SU-DHL-6 (cell line): Measurements from ENCODE around the gene GMFB.

Source experiments
- H2AFZ ChIP-seq: fragments of 200-600 bp; sonication (generic); 2 replicates; pipeline ENCODE4 v1.6.1; 2014; ENCODE audit warnings: low read depth, mild to moderate bottlenecking, moderate library complexity, mixed read lengths, antibody characterized with exemption, low read length; ENCODE audit not compliant: severe bottlenecking
- H3F3A ChIP-seq: fragments of 200-600 bp; shearing (Covaris generic); 2 replicates; pipeline ENCODE4 v1.6.0; 2016; ENCODE audit warnings: antibody characterized with exemption, mild to moderate bottlenecking; ENCODE audit not compliant: insufficient read depth
- H3K27ac ChIP-seq: fragments of 200-600 bp; sonication (generic); 2 replicates; pipeline ENCODE4 v1.5.1; 2016; ENCODE audit warnings: low read depth, mild to moderate bottlenecking, low read length, moderate library complexity, mixed read lengths
- H3K27me3 ChIP-seq: fragments of 200-600 bp; sonication (generic), shearing (Covaris generic); 2 replicates; pipeline ENCODE4 v1.6.0; 2014; ENCODE audit warnings: mild to moderate bottlenecking, low read length
- H3K36me3 ChIP-seq: fragments of 200-600 bp; sonication (generic); 2 replicates; pipeline ENCODE4 v1.6.1; 2014; ENCODE audit warnings: mild to moderate bottlenecking, low read length, mixed read lengths
- H3K4me2 ChIP-seq: fragments of 300-600, 200-600 bp; shearing (Covaris generic), sonication (generic); 2 replicates; pipeline ENCODE4 v1.6.0; 2014; ENCODE audit warnings: low read length, low read depth, mild to moderate bottlenecking; ENCODE audit not compliant: poor library complexity, severe bottlenecking
- H3K4me3 ChIP-seq: fragments of 200-600 bp; sonication (generic); 2 replicates; pipeline ENCODE4 v1.5.1; 2014; ENCODE audit warnings: antibody characterized with exemption, low read length, mild to moderate bottlenecking, mixed read lengths; ENCODE audit not compliant: insufficient read depth, poor library complexity, severe bottlenecking
- H3K79me2 ChIP-seq: fragments of 200-600 bp; sonication (generic); 2 replicates; pipeline ENCODE4 v1.6.1; 2014; ENCODE audit warnings: mild to moderate bottlenecking, low read length, moderate library complexity; ENCODE audit not compliant: insufficient read depth
- H3K9ac ChIP-seq: fragments of 200-600 bp; sonication (generic); 2 replicates; pipeline ENCODE4 v1.7.0; 2014; ENCODE audit warnings: mild to moderate bottlenecking, low read length
- H3K9me2 ChIP-seq: fragments of 200-600 bp; sonication (generic); replicated peaks from 2 replicates; pipeline ENCODE4 v1.6.1; 2014; ENCODE audit warnings: low read length; ENCODE audit not compliant: insufficient read depth
- H3K9me3 ChIP-seq: fragments of 200-600 bp; sonication (generic); 2 replicates; pipeline ENCODE4 v1.6.1; 2014; ENCODE audit warnings: low read length, mixed read lengths; ENCODE audit not compliant: insufficient read depth
- H4K20me1 ChIP-seq: fragments of 200-600 bp; sonication (generic); 2 replicates; pipeline ENCODE4 v1.6.1; 2014; ENCODE audit warnings: low read depth, mild to moderate bottlenecking, antibody characterized with exemption, low read length, moderate library complexity, mixed read lengths
- CTCF ChIP-seq: fragments of 200-600 bp; sonication (generic); IDR thresholded peaks from one replicate; pipeline ENCODE4 v1.5.1; 2017; ENCODE audit warnings: antibody characterized with exemption, mild to moderate bottlenecking, low read length, moderate library complexity; ENCODE audit not compliant: insufficient read depth, poor library complexity, severe bottlenecking
- EZH2phosphoT487 ChIP-seq: fragments of 200-600 bp; sonication (generic), shearing (Covaris generic); conservative IDR thresholded peaks from 2 replicates; pipeline ENCODE4 v1.6.1; 2018; ENCODE audit warnings: mild to moderate bottlenecking, antibody characterized with exemption, low read length, moderate library complexity, mixed read lengths

GMFB gene

DNA sequence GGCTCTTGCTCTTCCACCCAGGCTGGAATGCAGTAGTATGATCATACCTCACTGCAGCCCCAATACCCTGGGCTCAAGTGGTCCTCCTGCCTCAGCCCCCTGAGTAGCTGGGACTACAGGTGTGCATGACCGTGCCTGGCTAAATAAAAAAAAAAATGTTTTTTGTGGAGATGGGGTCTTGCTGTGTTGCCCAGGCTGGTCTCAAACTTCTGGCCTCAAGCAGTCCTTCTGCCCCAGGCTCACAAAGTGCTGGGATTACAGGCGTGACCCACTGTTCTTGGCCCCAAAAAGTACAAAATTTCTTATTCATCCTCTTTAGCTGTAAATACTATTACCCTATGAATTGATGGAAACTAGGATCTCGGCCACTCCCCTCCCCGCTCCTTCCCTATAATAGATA is 35.6 kb upstream of the GMFB start:
- no peaks in the 10 kb centered on the region for H3K9me2 ChIP-seq
- H3K9ac ChIP-seq: no peak overlapping the region
- no peaks in the 10 kb centered on the region for H4K20me1 ChIP-seq
- H3K27me3 ChIP-seq: no peaks in the 10 kb centered on the region
- H3K4me2 ChIP-seq: no peak overlapping the region
- peaks cover 5% of the 10 kb centered on the region; the same call in 1 of the 2 replicates for H3K36me3 ChIP-seq
- H3K79me2 ChIP-seq: no peaks in the 10 kb centered on the region
- no peak overlapping the region for H3K27ac ChIP-seq
- H3K9me3 ChIP-seq: no peaks in the 10 kb centered on the region
- H3F3A ChIP-seq: no peaks in the 10 kb centered on the region
- no peak overlapping the region for H3K4me3 ChIP-seq
- TF ChIP-seq EZH2phosphoT487 (no peak), CTCF (no peak)
- H2AFZ ChIP-seq: no peak overlapping the region

DNA sequence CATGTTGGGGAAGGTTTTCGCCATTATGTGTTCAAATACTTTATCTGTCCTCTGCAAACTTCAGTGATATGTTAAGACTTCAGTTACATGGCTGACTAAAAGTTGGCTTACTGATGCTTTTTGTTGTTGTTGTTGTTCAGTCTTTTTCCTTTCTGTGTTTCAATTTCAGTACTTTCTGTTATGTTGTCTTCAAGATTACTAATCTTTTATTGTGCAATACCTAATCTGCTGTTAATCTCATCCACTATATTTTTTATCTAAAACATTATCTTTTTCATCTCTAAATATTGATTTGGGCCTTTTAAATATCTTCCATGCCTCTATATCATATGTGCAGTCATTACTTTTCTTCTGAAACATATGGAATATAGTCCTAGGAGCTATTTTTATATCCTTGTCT is 27.9 kb upstream of the GMFB start:
- H3F3A ChIP-seq: no peaks in the 10 kb centered on the region
- TF ChIP-seq CTCF (no peak), EZH2phosphoT487 (no peak)
- H3K9ac ChIP-seq: no peak overlapping the region
- no peaks in the 10 kb centered on the region for H3K9me2 ChIP-seq
- no peak overlapping the region for H3K4me3 ChIP-seq
- H3K36me3 ChIP-seq: peaks cover 14% of the 10 kb centered on the region
- peaks cover 2% of the 10 kb centered on the region; the same call in 1 of the 2 replicates for H3K79me2 ChIP-seq
- H3K27me3 ChIP-seq: no peaks in the 10 kb centered on the region
- no peak overlapping the region for H3K4me2 ChIP-seq
- H3K9me3 ChIP-seq: no peaks in the 10 kb centered on the region
- H3K27ac ChIP-seq: no peak overlapping the region
- H2AFZ ChIP-seq: no peak overlapping the region
- H4K20me1 ChIP-seq: no peaks in the 10 kb centered on the region

DNA sequence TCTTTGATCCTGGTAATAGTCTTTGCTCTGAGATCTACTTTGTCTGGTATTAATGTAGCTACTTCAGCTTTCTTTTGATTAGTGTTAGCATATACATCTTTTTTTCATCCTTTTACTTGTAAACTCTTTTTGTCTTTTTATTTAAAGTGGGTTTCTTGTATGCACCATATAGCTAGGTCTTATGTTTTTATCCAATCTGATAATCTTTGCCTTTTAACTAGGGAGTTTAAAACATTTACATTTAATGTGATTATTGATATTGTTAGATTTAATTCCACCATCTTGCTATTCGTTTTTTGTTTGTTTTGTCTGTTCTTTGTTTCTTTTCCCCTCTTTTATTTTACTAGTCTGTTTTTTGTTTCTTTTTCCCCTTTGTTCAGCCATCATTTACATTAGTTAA is 26.9 kb upstream of the GMFB start:
- Histone ChIP-seq H3K79me2 (peaks cover 11% of the 10 kb centered on the region; the same call in 1 of the 2 replicates), H3K9me3 (no peaks in the 10 kb centered on the region), H3K27ac (no peak overlapping the region), H4K20me1 (no peaks in the 10 kb centered on the region), H3K9ac (no peak overlapping the region), H3K4me3 (no peak overlapping the region), H3K4me2 (no peak overlapping the region), H3K36me3 (peaks cover 14% of the 10 kb centered on the region), H3K9me2 (no peaks in the 10 kb centered on the region), H3F3A (no peaks in the 10 kb centered on the region), H3K27me3 (no peaks in the 10 kb centered on the region), H2AFZ (no peak overlapping the region)
- TF ChIP-seq EZH2phosphoT487: no peak
- TF ChIP-seq CTCF: no peak

GRCh38 chr14:54512393-54512792 is 23.6 kb upstream of the GMFB start:
- Histone ChIP-seq H3K9me2 (no peaks in the 10 kb centered on the region), H3F3A (no peaks in the 10 kb centered on the region), H2AFZ (no peak overlapping the region), H3K9me3 (no peaks in the 10 kb centered on the region), H3K4me3 (no peak overlapping the region), H3K4me2 (no peak overlapping the region), H3K79me2 (peaks cover 19% of the 10 kb centered on the region; the same call in 1 of the 2 replicates), H3K27ac (no peak overlapping the region), H3K36me3 (peaks cover 14% of the 10 kb centered on the region), H3K27me3 (no peaks in the 10 kb centered on the region), H3K9ac (no peak overlapping the region), H4K20me1 (no peaks in the 10 kb centered on the region)
- TF ChIP-seq CTCF: no peak
- TF ChIP-seq EZH2phosphoT487: no peak
